ENCODE results near the gene IL9R. TPM values are rescaled to one million over a fixed set of nuclear protein-coding genes. Genes with fewer than 3 reads are reported as not detected.

IL9R gene
- total and polyA plus RNA-seq, 2 experiments from 2014 or later, result 0.31 to 0.39 TPM

DNA sequence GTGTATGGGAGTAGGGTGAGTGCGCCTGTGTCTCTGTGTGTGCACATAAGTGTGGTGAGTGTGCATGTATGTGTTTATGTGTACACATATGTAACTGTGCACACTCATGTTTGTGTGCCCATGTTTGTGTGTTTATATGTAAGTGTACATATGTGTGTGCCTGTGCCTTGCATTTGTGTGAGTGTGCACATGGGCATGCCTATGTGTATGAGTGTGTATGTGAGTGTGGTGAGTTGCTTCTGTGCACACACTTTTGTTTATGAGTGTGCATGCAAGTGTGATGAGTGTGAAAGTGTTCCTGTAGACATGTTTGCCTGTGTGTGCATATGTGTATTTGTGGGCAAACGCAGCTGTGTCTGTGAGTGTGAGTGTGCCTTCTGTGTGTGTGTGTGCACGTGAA lies 7.2 kb downstream of the IL9R start:
- H3K4me1 Mint-ChIP-seq, result no peaks in the 10 kb centered on the region
- ATAC-seq (no peak), DNase-seq (ENCODE audit: low spot score) (no peak)
- Histone ChIP-seq H3K36me3 (ENCODE audit: insufficient read depth) (no peaks in the 10 kb centered on the region), H3K27me3 (ENCODE audit: insufficient read depth) (no peaks in the 10 kb centered on the region), H3K4me2 (no peak overlapping the region), H3K79me2 (replicated peaks; ENCODE audit: insufficient read depth) (no peaks in the 10 kb centered on the region), H4K20me1 (replicated peaks; ENCODE audit: insufficient read depth) (no peaks in the 10 kb centered on the region), H3K4me1 (ENCODE audit: insufficient read depth) (no peaks in the 10 kb centered on the region), H3F3A (replicated peaks; ENCODE audit: low read depth) (peaks cover 2% of the 10 kb centered on the region; the same call in 1 of the 2 replicates), H3K9me2 (ENCODE audit: insufficient read depth) (no peaks in the 10 kb centered on the region), H2AFZ (no peak overlapping the region), H3K4me3 (no peak overlapping the region), H3K27ac (ENCODE audit: low read depth) (no peak overlapping the region)
- no peak overlapping the region for H3K4me3 Mint-ChIP-seq
- H3K27ac Mint-ChIP-seq, result no peak overlapping the region
- peaks cover 66% of the 10 kb centered on the region for H3K9me3 Mint-ChIP-seq
- TF ChIP-seq, protein P1, sequence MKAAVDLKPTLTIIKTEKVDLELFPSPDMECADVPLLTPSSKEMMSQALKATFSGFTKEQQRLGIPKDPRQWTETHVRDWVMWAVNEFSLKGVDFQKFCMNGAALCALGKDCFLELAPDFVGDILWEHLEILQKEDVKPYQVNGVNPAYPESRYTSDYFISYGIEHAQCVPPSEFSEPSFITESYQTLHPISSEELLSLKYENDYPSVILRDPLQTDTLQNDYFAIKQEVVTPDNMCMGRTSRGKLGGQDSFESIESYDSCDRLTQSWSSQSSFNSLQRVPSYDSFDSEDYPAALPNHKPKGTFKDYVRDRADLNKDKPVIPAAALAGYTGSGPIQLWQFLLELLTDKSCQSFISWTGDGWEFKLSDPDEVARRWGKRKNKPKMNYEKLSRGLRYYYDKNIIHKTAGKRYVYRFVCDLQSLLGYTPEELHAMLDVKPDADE (IDR thresholded peaks at IDR 0.05), result no peak
- TF ChIP-seq, protein P2, sequence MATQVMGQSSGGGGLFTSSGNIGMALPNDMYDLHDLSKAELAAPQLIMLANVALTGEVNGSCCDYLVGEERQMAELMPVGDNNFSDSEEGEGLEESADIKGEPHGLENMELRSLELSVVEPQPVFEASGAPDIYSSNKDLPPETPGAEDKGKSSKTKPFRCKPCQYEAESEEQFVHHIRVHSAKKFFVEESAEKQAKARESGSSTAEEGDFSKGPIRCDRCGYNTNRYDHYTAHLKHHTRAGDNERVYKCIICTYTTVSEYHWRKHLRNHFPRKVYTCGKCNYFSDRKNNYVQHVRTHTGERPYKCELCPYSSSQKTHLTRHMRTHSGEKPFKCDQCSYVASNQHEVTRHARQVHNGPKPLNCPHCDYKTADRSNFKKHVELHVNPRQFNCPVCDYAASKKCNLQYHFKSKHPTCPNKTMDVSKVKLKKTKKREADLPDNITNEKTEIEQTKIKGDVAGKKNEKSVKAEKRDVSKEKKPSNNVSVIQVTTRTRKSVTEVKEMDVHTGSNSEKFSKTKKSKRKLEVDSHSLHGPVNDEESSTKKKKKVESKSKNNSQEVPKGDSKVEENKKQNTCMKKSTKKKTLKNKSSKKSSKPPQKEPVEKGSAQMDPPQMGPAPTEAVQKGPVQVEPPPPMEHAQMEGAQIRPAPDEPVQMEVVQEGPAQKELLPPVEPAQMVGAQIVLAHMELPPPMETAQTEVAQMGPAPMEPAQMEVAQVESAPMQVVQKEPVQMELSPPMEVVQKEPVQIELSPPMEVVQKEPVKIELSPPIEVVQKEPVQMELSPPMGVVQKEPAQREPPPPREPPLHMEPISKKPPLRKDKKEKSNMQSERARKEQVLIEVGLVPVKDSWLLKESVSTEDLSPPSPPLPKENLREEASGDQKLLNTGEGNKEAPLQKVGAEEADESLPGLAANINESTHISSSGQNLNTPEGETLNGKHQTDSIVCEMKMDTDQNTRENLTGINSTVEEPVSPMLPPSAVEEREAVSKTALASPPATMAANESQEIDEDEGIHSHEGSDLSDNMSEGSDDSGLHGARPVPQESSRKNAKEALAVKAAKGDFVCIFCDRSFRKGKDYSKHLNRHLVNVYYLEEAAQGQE (IDR thresholded peaks at IDR 0.05; ENCODE audit: unreplicated experiment), result no peak
- TF ChIP-seq EZH2 (IDR thresholded peaks at IDR 0.05; ENCODE audit: low read depth, unreplicated experiment), result no peak
- TF ChIP-seq, protein P3, sequence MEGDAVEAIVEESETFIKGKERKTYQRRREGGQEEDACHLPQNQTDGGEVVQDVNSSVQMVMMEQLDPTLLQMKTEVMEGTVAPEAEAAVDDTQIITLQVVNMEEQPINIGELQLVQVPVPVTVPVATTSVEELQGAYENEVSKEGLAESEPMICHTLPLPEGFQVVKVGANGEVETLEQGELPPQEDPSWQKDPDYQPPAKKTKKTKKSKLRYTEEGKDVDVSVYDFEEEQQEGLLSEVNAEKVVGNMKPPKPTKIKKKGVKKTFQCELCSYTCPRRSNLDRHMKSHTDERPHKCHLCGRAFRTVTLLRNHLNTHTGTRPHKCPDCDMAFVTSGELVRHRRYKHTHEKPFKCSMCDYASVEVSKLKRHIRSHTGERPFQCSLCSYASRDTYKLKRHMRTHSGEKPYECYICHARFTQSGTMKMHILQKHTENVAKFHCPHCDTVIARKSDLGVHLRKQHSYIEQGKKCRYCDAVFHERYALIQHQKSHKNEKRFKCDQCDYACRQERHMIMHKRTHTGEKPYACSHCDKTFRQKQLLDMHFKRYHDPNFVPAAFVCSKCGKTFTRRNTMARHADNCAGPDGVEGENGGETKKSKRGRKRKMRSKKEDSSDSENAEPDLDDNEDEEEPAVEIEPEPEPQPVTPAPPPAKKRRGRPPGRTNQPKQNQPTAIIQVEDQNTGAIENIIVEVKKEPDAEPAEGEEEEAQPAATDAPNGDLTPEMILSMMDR (conservative IDR thresholded peaks at IDR 0.05; ENCODE audit: low read depth in 2 of 2), result no peak
- TF ChIP-seq NANOG (IDR thresholded peaks at IDR 0.05; ENCODE audit: borderline replicate concordance), result no peak
- TF ChIP-seq, protein P4, sequence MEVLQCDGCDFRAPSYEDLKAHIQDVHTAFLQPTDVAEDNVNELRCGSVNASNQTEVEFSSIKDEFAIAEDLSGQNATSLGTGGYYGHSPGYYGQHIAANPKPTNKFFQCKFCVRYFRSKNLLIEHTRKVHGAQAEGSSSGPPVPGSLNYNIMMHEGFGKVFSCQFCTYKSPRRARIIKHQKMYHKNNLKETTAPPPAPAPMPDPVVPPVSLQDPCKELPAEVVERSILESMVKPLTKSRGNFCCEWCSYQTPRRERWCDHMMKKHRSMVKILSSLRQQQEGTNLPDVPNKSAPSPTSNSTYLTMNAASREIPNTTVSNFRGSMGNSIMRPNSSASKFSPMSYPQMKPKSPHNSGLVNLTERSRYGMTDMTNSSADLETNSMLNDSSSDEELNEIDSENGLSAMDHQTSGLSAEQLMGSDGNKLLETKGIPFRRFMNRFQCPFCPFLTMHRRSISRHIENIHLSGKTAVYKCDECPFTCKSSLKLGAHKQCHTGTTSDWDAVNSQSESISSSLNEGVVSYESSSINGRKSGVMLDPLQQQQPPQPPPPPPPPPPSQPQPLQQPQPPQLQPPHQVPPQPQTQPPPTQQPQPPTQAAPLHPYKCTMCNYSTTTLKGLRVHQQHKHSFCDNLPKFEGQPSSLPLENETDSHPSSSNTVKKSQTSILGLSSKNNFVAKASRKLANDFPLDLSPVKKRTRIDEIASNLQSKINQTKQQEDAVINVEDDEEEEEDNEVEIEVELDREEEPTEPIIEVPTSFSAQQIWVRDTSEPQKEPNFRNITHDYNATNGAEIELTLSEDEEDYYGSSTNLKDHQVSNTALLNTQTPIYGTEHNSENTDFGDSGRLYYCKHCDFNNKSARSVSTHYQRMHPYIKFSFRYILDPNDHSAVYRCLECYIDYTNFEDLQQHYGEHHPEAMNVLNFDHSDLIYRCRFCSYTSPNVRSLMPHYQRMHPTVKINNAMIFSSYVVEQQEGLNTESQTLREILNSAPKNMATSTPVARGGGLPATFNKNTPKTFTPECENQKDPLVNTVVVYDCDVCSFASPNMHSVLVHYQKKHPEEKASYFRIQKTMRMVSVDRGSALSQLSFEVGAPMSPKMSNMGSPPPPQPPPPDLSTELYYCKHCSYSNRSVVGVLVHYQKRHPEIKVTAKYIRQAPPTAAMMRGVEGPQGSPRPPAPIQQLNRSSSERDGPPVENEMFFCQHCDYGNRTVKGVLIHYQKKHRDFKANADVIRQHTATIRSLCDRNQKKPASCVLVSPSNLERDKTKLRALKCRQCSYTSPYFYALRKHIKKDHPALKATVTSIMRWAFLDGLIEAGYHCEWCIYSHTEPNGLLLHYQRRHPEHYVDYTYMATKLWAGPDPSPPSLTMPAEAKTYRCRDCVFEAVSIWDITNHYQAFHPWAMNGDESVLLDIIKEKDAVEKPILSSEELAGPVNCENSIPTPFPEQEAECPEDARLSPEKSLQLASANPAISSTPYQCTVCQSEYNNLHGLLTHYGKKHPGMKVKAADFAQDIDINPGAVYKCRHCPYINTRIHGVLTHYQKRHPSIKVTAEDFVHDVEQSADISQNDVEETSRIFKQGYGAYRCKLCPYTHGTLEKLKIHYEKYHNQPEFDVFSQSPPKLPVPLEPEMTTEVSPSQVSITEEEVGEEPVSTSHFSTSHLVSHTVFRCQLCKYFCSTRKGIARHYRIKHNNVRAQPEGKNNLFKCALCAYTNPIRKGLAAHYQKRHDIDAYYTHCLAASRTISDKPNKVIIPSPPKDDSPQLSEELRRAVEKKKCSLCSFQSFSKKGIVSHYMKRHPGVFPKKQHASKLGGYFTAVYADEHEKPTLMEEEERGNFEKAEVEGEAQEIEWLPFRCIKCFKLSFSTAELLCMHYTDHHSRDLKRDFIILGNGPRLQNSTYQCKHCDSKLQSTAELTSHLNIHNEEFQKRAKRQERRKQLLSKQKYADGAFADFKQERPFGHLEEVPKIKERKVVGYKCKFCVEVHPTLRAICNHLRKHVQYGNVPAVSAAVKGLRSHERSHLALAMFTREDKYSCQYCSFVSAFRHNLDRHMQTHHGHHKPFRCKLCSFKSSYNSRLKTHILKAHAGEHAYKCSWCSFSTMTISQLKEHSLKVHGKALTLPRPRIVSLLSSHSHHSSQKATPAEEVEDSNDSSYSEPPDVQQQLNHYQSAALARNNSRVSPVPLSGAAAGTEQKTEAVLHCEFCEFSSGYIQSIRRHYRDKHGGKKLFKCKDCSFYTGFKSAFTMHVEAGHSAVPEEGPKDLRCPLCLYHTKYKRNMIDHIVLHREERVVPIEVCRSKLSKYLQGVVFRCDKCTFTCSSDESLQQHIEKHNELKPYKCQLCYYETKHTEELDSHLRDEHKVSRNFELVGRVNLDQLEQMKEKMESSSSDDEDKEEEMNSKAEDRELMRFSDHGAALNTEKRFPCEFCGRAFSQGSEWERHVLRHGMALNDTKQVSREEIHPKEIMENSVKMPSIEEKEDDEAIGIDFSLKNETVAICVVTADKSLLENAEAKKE (CRISPR knock-in tag; IDR thresholded peaks at IDR 0.05), result no peak
- no peak for TF ChIP-seq JUNB (IDR thresholded peaks at IDR 0.05; ENCODE audit: unreplicated experiment)
- TF ChIP-seq EZH2phosphoT487 (IDR thresholded peaks at IDR 0.05; ENCODE audit: unreplicated experiment), result no peak
- no peak for TF ChIP-seq CREB1 (CRISPR knock-in tag; IDR thresholded peaks at IDR 0.05; ENCODE audit: low read depth)
- no peak for TF ChIP-seq POLR2AphosphoS5 (IDR thresholded peaks at IDR 0.05; ENCODE audit: low read depth)
- no peak for TF ChIP-seq STAT1 (IDR thresholded peaks at IDR 0.05; ENCODE audit: unreplicated experiment)
- no peak for TF ChIP-seq ZNF114 (CRISPR knock-in tag; IDR thresholded peaks at IDR 0.05)
- no peak for TF ChIP-seq ZNF331 (CRISPR knock-in tag; IDR thresholded peaks at IDR 0.05; ENCODE audit: low read depth)
- H3K36me3 Mint-ChIP-seq (ENCODE audit: low read depth), result peaks cover 26% of the 10 kb centered on the region
- H3K27me3 Mint-ChIP-seq (ENCODE audit: insufficient read depth, low read depth, poor library complexity), result peaks cover 5% of the 10 kb centered on the region

Measured in GM23338 (cell line).